DLD1 (cell line): ENCODE measurements around the gene MAML3.

ENCODE experiments used
- in situ Hi-C: cut with HindIII; loops from 2 replicates; pipeline ENCODE4 v1.10.0; 2017; ENCODE audit warnings: low sequenced_read_pairs

Gene MAML3

GRCh38 chr4:140127422-140127821, 26.6 kb downstream of the MAML3 start:
- in situ Hi-C loops = no loop called here

GRCh38 chr4:140126261-140126660, 27.7 kb downstream of the MAML3 start:
- in situ Hi-C loops = no loop called here

- in situ Hi-C loops = no loop called here
Observed at GRCh38 chr4:140125374-140125773, 28.6 kb downstream of the MAML3 start.

- in situ Hi-C loops = no loop called here
Observed at GRCh38 chr4:140123666-140124377, 30.2 kb downstream of the MAML3 start.

GRCh38 chr4:140122891-140123290, 31.1 kb downstream of the MAML3 start:
- in situ Hi-C loops = no loop called here

- in situ Hi-C loops = no loop called here
Observed at GRCh38 chr4:140121646-140122045, 32.3 kb downstream of the MAML3 start.

GRCh38 chr4:140118931-140119640, 34.9 kb downstream of the MAML3 start:
- in situ Hi-C loops = no loop called here

GRCh38 chr4:140117947-140118346, 36.0 kb downstream of the MAML3 start:
- in situ Hi-C loops = no loop called here

GRCh38 chr4:140116442-140117104, 37.4 kb downstream of the MAML3 start:
- in situ Hi-C loops = no loop called here

GRCh38 chr4:140115140-140115539, 38.8 kb downstream of the MAML3 start:
- in situ Hi-C loops = no loop called here

- in situ Hi-C loops = no loop called here
Observed at GRCh38 chr4:140113653-140114052, 40.3 kb downstream of the MAML3 start.

GRCh38 chr4:140112576-140112975, 41.4 kb downstream of the MAML3 start:
- in situ Hi-C loops = no loop called here

GRCh38 chr4:140111256-140111655, 42.7 kb downstream of the MAML3 start:
- in situ Hi-C loops = no loop called here

GRCh38 chr4:140110542-140111215, 43.3 kb downstream of the MAML3 start:
- in situ Hi-C loops = no loop called here

- in situ Hi-C loops = no loop called here
Observed at GRCh38 chr4:140109737-140110136, 44.2 kb downstream of the MAML3 start.

- in situ Hi-C loops = no loop called here
Observed at GRCh38 chr4:140109292-140109691, 44.7 kb downstream of the MAML3 start.

GRCh38 chr4:140108713-140109230, 45.2 kb downstream of the MAML3 start:
- in situ Hi-C loops = no loop called here

GRCh38 chr4:140108243-140108642, 45.7 kb downstream of the MAML3 start:
- in situ Hi-C loops = no loop called here

GRCh38 chr4:140106289-140106844, 47.6 kb downstream of the MAML3 start:
- in situ Hi-C loops = no loop called here

- in situ Hi-C loops = no loop called here
Observed at GRCh38 chr4:140105436-140105835, 48.5 kb downstream of the MAML3 start.

GRCh38 chr4:140103676-140104075, 50.3 kb downstream of the MAML3 start:
- in situ Hi-C loops = no loop called here
